K562 treated with DMSO at 1 percent for 24 hours (cell line): ENCODE measurements around the gene SCYGR5. TPM values are rescaled to one million over a fixed set of nuclear protein-coding genes. Genes with fewer than 3 reads are reported as not detected.

ENCODE experiments used
- total RNA-seq: library from RNA; unstranded; fragments of 300-600 nt; gene quantifications from 2 replicates; pipeline ENCODE4 v1.2.3, GENCODE V29; 2022; ENCODE audit warnings: low read depth; ENCODE audit not compliant: insufficient read depth

SCYGR5 gene, protein sequence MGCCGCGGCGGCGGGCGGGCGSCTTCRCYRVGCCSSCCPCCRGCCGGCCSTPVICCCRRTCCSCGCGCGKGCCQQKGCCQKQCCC
- not detected in 2 replicates for total RNA-seq

DNA sequence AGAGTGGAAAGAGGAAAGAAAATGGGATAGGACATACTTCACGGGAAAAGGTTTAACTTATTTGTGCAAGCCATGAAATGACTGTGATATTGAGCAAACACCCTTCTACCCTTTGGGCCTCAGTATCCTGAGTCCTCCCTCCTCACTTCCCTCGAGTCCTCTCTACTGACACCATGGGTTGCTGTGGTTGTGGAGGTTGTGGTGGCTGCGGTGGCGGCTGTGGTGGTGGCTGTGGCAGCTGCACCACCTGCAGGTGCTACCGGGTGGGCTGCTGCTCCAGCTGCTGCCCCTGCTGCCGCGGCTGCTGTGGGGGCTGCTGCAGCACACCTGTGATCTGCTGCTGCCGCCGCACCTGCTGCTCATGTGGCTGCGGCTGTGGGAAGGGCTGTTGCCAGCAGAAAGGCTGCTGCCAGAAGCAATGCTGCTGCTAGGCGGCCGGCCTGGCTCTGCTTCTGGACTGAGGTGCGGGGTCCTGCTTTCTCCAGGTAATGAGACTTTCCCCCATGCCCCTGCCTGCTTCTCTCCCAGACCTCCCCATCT lies at the start of gene SCYGR5:
TSS of gene SCYGR5 (plus strand) at position 174 of the 540 bp plus-strand sequence. CDS start at position 174, 0 bp downstream.

DNA sequence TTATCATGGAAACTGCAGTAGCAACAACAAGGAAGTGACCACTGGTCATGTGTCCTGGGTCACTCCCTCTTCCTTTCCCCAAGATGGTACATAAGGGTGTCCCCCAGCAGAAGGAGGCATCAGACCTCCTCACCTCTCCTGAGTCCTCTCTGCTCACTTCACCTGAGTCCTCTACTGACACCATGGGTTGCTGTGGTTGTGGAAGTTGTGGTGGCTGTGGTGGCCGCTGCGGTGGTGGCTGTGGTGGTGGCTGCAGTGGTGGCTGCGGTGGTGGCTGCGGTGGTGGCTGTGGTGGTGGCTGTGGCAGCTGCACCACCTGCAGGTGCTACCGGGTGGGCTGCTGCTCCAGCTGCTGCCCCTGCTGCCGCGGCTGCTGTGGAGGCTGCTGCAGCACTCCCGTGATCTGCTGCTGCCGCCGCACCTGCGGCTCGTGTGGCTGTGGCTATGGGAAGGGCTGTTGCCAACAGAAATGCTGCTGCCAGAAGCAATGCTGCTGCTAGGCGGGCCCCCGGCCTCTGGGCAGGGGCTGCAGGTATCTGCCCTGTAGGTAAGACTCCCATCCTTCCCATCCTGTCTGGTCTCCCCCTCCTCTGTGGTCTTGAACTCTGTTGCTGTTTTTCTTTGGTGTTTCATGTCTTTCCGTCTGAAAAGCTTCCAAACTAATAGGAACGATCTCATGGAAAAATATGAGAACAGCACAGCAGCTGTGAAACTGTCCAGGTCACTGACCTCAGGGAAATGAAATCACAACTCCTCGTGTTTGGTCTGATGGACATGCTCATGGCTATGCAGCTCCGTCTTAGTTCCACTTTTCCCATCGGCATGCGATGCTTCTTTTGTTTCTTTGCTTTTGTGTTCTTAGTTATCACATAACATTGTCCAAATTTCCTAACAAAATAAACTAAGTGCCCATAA lies 49.0 kb upstream of the SCYGR5 start, which contains the start of gene SCYGR4:
TSS of gene SCYGR4 (plus strand) at position 183 of the 915 bp plus-strand sequence. CDS start at position 183, 0 bp downstream.

Other genes starting within 250 kb of the SCYGR5 start
- 20.6 and 23.9 TPM in 2 replicates for gene AGFG1, start 194.6 kb upstream of the SCYGR5 start, total RNA-seq
- gene SCYGR2, start 67.9 kb upstream of the SCYGR5 start, total RNA-seq, result not detected in 2 replicates
- not detected in 2 replicates for gene SCYGR3, start 52.0 kb upstream of the SCYGR5 start, total RNA-seq
- not detected in 2 replicates for gene SCYGR4, start 49.3 kb upstream of the SCYGR5 start, total RNA-seq
- gene SLC19A3, start 51.2 kb downstream of the SCYGR5 start, total RNA-seq, result not detected in 2 replicates
- not detected in 2 replicates for gene SCYGR6, start 58.0 kb downstream of the SCYGR5 start, total RNA-seq
- not detected in 2 replicates for gene SCYGR7, start 61.5 kb downstream of the SCYGR5 start, total RNA-seq
- gene SCYGR8, start 79.1 kb downstream of the SCYGR5 start, total RNA-seq, result not detected in 2 replicates
- gene CCL20, start 147.0 kb downstream of the SCYGR5 start, total RNA-seq, result not detected in 2 replicates
- gene DAW1, start 204.8 kb downstream of the SCYGR5 start, total RNA-seq, result not detected in 2 replicates